Smooth muscle cell (in vitro differentiated cells): Measurements from ENCODE around the gene KCNQ1. TPM values are rescaled to one million over a fixed set of nuclear protein-coding genes. Genes with fewer than 3 reads are reported as not detected.

Source experiments
- DNase-seq: peaks from one replicate; lab custom pipeline; 2025; ENCODE audit not compliant: unreplicated experiment; lab: John Stamatoyannopoulos, UW
- H2AFZ ChIP-seq: fragments of 200-600 bp; sonication (generic); 2 replicates; pipeline ENCODE4 v1.6.0; 2016; ENCODE audit warnings: antibody characterized with exemption, low read depth, mild to moderate bottlenecking
- H3F3A ChIP-seq: fragments of 200-600 bp; sonication (generic); 2 replicates; pipeline ENCODE4 v1.6.0; 2017; ENCODE audit warnings: antibody characterized with exemption, low read depth
- H3K27ac ChIP-seq: fragments of 200-600 bp; sonication (generic); 2 replicates; pipeline ENCODE4 v1.5.1; 2016; ENCODE audit warnings: low read depth, mild to moderate bottlenecking
- H3K27me3 ChIP-seq: fragments of 200-600 bp; sonication (generic); 2 replicates; pipeline ENCODE4 v1.6.1; 2016; ENCODE audit warnings: low read depth, mild to moderate bottlenecking
- H3K36me3 ChIP-seq: fragments of 200-600 bp; sonication (generic); 2 replicates; pipeline ENCODE4 v1.5.1; 2016; ENCODE audit warnings: low read depth
- H3K4me1 ChIP-seq: fragments of 200-600 bp; sonication (generic); 2 replicates; pipeline ENCODE4 v1.5.1; 2016; ENCODE audit warnings: low read depth
- H3K4me2 ChIP-seq: fragments of 200-600 bp; sonication (generic); 2 replicates; pipeline ENCODE4 v1.6.0; 2016; ENCODE audit warnings: mild to moderate bottlenecking
- H3K4me3 ChIP-seq: fragments of 200-600 bp; sonication (generic); 2 replicates; pipeline ENCODE4 v1.5.1; 2016; ENCODE audit warnings: mild to moderate bottlenecking
- H3K79me2 ChIP-seq: fragments of 200-600 bp; sonication (generic); 2 replicates; pipeline ENCODE4 v1.6.0; 2016; ENCODE audit warnings: low read depth, mild to moderate bottlenecking
- H3K9ac ChIP-seq: fragments of 200-600 bp; sonication (generic); 2 replicates; pipeline ENCODE4 v1.6.0; 2016; ENCODE audit warnings: low read depth
- H3K9me3 ChIP-seq: fragments of 200-600 bp; sonication (generic); replicated peaks from 2 replicates; pipeline ENCODE4 v1.5.1; 2016; ENCODE audit warnings: low read depth
- H4K20me1 ChIP-seq: fragments of 200-600 bp; sonication (generic); 2 replicates; pipeline ENCODE4 v1.6.0; 2016; ENCODE audit warnings: low read depth
- CTCF ChIP-seq: fragments of 200-600 bp; sonication (generic); IDR thresholded peaks from 2 replicates; pipeline ENCODE4 v1.5.1; 2017; ENCODE audit warnings: borderline replicate concordance, mild to moderate bottlenecking, antibody characterized with exemption; ENCODE audit not compliant: insufficient read depth, poor library complexity, severe bottlenecking
- WGBS: methylation state at CpG from one replicate; pipeline ENCODE4 v1.1.7; 2016; ENCODE audit warnings: low lambda C conversion rate; 5-methylcytosine and 5-hydroxymethylcytosine counted together
- polyA plus RNA-seq: library from polyadenylated mRNA; unstranded; fragments of >200 nt; fragmentation: Nextera tagmentation; extraction: Ambion mirVana; gene quantifications from 2 replicates; pipeline ENCODE4 v1.2.1, GENCODE V29; 2016
- total RNA-seq: library from RNA; depleted of rRNA; stranded (reverse); fragments of >200 nt; gene quantifications from 2 replicates; pipeline ENCODE4 v1.2.3, GENCODE V29; 2014

The KCNQ1 gene
- total and polyA plus RNA-seq, 2 experiments from 2014 or later: 1.3 to 2.3 TPM

GRCh38 chr11:2540223-2540991, 95.6 kb downstream of the KCNQ1 start:
- no peaks in the 10 kb centered on the region for H3K79me2 ChIP-seq
- DNase-seq: no peak
- no peak overlapping the region for H3K9ac ChIP-seq
- no peaks in the 10 kb centered on the region for H3K36me3 ChIP-seq
- H3K4me2 ChIP-seq: no peak overlapping the region
- whole genome bisulfite sequencing: 92% methylated on average over 16 of the region's 16 CpGs
- H3F3A ChIP-seq: no peaks in the 10 kb centered on the region
- TF ChIP-seq CTCF: no peak
- no peak overlapping the region for H3K27ac ChIP-seq
- H2AFZ ChIP-seq: no peak overlapping the region
- peaks cover 5% of the 10 kb centered on the region for H3K27me3 ChIP-seq
- no peaks in the 10 kb centered on the region for H3K9me3 ChIP-seq
- no peaks in the 10 kb centered on the region for H4K20me1 ChIP-seq
- H3K4me1 ChIP-seq: no peaks in the 10 kb centered on the region
- no peak overlapping the region for H3K4me3 ChIP-seq

DNA sequence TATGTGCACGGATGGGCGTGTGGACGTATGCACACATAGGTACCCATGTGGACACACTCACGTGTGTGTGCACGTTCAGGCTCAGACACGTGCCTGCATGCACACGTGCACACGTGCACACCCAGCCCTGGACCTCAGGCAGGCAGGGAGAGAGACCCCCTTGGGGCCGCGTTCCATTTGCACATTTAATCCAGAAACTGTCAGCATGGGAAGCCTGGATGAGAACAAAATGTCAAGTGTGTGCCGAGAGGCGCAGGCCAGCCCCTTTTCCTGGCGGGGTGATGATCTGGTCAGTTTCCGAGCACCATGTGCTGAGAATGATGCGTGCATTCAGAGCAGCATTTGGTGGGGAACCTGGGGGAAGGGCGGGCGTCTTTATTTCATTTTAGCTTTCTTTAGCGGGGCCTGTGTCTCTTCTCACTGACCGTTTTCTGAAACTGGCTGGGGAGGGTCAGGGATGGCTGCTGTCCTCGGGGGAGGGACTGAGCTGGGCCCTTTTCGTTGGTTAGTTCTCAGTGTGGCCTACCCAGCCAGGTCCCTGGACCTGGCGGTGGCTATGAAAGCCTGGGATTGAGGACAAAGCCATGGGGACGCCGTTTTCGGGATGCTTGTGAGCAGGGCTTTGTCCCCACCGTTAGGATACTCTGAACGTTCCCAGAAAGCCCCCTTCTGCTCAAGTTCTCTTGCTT, 96.3 kb downstream of the KCNQ1 start:
- Histone ChIP-seq H2AFZ (no peak overlapping the region), H3K27ac (no peak overlapping the region), H4K20me1 (no peaks in the 10 kb centered on the region), H3K4me2 (no peak overlapping the region), H3K9me3 (no peaks in the 10 kb centered on the region), H3K79me2 (no peaks in the 10 kb centered on the region), H3F3A (no peaks in the 10 kb centered on the region), H3K9ac (no peak overlapping the region), H3K27me3 (peaks cover 11% of the 10 kb centered on the region), H3K4me3 (no peak overlapping the region), H3K4me1 (no peaks in the 10 kb centered on the region), H3K36me3 (no peaks in the 10 kb centered on the region)
- WGBS: 92% methylated on average over 27 of the region's 27 CpGs
- no peak for DNase-seq
- no peak for TF ChIP-seq CTCF

DNA sequence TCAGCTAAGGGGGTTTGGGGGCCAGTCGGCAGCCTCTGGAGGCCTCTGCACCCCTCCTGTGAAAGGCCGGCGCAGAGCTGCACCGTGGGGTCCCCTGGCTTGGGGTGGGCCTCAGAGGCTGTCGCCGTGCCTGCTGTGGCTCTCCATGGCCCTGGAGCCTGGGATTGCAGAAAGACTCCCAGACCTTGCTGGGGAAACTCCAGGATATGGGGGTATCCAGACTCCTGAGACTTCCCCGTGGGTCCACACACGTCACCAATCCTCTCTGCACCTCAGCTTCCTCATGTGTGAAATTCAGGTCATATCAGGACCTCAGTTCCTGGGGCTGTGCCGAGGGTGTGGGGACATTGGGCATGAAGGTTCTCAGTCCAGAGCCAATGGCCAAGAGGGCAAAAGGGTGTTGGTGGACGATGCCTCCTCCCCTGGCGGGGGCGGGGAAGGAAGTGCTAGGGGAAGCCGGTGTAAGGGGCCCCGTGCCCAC, 97.1 kb downstream of the KCNQ1 start:
- Histone ChIP-seq H3K4me1 (no peaks in the 10 kb centered on the region), H3K27ac (no peak overlapping the region), H3K79me2 (no peaks in the 10 kb centered on the region), H3K4me2 (no peak overlapping the region), H3F3A (no peaks in the 10 kb centered on the region), H3K27me3 (peaks cover 13% of the 10 kb centered on the region), H4K20me1 (no peaks in the 10 kb centered on the region), H2AFZ (no peak overlapping the region), H3K36me3 (no peaks in the 10 kb centered on the region), H3K9ac (no peak overlapping the region), H3K4me3 (no peak overlapping the region), H3K9me3 (no peaks in the 10 kb centered on the region)
- no peak for DNase-seq
- no peak for TF ChIP-seq CTCF
- 89% methylated on average over 14 of the region's 14 CpGs for WGBS
